HG03066 (cell line): Measurements from ENCODE around the gene UHMK1.

ENCODE experiments used
- ATAC-seq: cut with Tn5 transposase; IDR thresholded peaks from one replicate; pipeline ENCODE4 v1.9.1; 2021; ENCODE audit warnings: low read depth; ENCODE audit not compliant: unreplicated experiment

The UHMK1 gene

GRCh38 chr1:162502928-162503327 lies 5.3 kb downstream of the UHMK1 start:
- no peak for ATAC-seq

GRCh38 chr1:162527314-162527713 lies 29.7 kb downstream of the UHMK1 start:
- no peak for ATAC-seq

- peak; percentile 89 for ATAC-seq
These were observed 32.8 kb downstream of the UHMK1 start for GRCh38 chr1:162530307-162530987.

- ATAC-seq, result no peak
These were observed 33.3 kb downstream of the UHMK1 start for GRCh38 chr1:162530988-162531319.

GRCh38 chr1:162535501-162535900 lies 37.9 kb downstream of the UHMK1 start:
- ATAC-seq, result no peak

- no peak for ATAC-seq
These were observed 38.9 kb downstream of the UHMK1 start for GRCh38 chr1:162536511-162536910.

- no peak for ATAC-seq
These were observed 39.6 kb downstream of the UHMK1 start for GRCh38 chr1:162537216-162537615.

- ATAC-seq, result no peak
These were observed 41.3 kb downstream of the UHMK1 start for GRCh38 chr1:162538815-162539431.

GRCh38 chr1:162541619-162542141 lies 44.1 kb downstream of the UHMK1 start:
- no peak for ATAC-seq

- ATAC-seq, result no peak
These were observed 45.6 kb downstream of the UHMK1 start for GRCh38 chr1:162543228-162543627.

GRCh38 chr1:162548170-162548569 lies 50.6 kb downstream of the UHMK1 start:
- no peak for ATAC-seq

GRCh38 chr1:162549001-162549400 lies 51.4 kb downstream of the UHMK1 start:
- no peak for ATAC-seq

- no peak for ATAC-seq
These were observed 53.3 kb downstream of the UHMK1 start for GRCh38 chr1:162550925-162551324.

- no peak for ATAC-seq
These were observed 54.5 kb downstream of the UHMK1 start for GRCh38 chr1:162551969-162552683.

- ATAC-seq, result no peak
These were observed 55.1 kb downstream of the UHMK1 start for GRCh38 chr1:162552684-162553252.

- ATAC-seq, result no peak
These were observed 56.6 kb downstream of the UHMK1 start for GRCh38 chr1:162554258-162554657.

GRCh38 chr1:162557536-162557935 lies 59.9 kb downstream of the UHMK1 start:
- no peak for ATAC-seq

GRCh38 chr1:162560303-162561036 lies 62.9 kb downstream of the UHMK1 start:
- no peak for ATAC-seq

GRCh38 chr1:162561037-162561615 lies 63.5 kb downstream of the UHMK1 start:
- ATAC-seq, result peak; percentile 95
